ENCODE data around the gene TEX14.

DNA sequence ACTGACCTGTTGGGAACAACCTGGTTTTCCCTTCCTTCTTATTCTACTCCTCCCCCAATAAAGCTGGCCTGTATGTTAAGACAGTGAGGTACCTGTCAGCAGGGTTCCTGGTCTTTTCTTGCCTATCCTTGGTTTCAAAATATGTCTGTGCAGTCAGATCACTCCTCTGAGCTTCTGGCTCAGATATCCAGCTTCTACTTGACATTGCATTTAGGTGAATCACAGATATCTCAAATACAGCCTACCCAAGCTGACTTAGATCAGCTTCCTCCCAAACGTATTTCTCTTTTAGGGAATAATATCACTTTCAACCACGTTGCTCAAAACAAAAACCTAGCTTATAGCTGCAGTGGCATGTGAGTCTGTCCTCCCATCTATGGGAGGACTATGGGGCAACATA is 48.7 kb downstream of the TEX14 start:
- TF ChIP-seq STAT3 (IDR thresholded peaks at IDR 0.05; ENCODE audit: low read depth, low read length), result no peak
- TF ChIP-seq POLR2AphosphoS5 (IDR thresholded peaks at IDR 0.05; ENCODE audit: low read length), result no peak
- TF ChIP-seq SIN3A (IDR thresholded peaks at IDR 0.05; ENCODE audit: low read depth, low read length), result no peak
- no peak for TF ChIP-seq RAD21 (IDR thresholded peaks at IDR 0.05; ENCODE audit: insufficient read depth, low read depth, low read length)
- TF ChIP-seq, protein P1, sequence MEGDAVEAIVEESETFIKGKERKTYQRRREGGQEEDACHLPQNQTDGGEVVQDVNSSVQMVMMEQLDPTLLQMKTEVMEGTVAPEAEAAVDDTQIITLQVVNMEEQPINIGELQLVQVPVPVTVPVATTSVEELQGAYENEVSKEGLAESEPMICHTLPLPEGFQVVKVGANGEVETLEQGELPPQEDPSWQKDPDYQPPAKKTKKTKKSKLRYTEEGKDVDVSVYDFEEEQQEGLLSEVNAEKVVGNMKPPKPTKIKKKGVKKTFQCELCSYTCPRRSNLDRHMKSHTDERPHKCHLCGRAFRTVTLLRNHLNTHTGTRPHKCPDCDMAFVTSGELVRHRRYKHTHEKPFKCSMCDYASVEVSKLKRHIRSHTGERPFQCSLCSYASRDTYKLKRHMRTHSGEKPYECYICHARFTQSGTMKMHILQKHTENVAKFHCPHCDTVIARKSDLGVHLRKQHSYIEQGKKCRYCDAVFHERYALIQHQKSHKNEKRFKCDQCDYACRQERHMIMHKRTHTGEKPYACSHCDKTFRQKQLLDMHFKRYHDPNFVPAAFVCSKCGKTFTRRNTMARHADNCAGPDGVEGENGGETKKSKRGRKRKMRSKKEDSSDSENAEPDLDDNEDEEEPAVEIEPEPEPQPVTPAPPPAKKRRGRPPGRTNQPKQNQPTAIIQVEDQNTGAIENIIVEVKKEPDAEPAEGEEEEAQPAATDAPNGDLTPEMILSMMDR (IDR thresholded peaks at IDR 0.05 in 2 of 3, conservative IDR thresholded peaks at IDR 0.05 in 1 of 3; ENCODE audit: control insufficient read depth in 2 of 3, extremely low read depth in 1 of 3, insufficient read depth in 1 of 3, low read depth in 3 of 3, low read length in 3 of 3), result no peak
- TF ChIP-seq, protein P2, sequence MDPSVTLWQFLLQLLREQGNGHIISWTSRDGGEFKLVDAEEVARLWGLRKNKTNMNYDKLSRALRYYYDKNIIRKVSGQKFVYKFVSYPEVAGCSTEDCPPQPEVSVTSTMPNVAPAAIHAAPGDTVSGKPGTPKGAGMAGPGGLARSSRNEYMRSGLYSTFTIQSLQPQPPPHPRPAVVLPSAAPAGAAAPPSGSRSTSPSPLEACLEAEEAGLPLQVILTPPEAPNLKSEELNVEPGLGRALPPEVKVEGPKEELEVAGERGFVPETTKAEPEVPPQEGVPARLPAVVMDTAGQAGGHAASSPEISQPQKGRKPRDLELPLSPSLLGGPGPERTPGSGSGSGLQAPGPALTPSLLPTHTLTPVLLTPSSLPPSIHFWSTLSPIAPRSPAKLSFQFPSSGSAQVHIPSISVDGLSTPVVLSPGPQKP (IDR thresholded peaks at IDR 0.05; ENCODE audit: low read depth, low read length), result no peak
- no peak for TF ChIP-seq SMC3 (IDR thresholded peaks at IDR 0.05; ENCODE audit: borderline replicate concordance, low read length)
- no peak for TF ChIP-seq SIX5 (IDR thresholded peaks at IDR 0.05; ENCODE audit: low read depth, low read length, severe bottlenecking)
- TF ChIP-seq SRF (IDR thresholded peaks at IDR 0.05; ENCODE audit: low read depth in 2 of 2, low read length in 2 of 2), result no peak
- no peak for TF ChIP-seq ZNF274 (IDR thresholded peaks at IDR 0.05; ENCODE audit: insufficient read depth, insufficient read length)

All from GM12878 (cell line).